Calu3 (cell line): Measurements from ENCODE around the gene PBLD. TPM values are rescaled to one million over a fixed set of nuclear protein-coding genes. Genes with fewer than 3 reads are reported as not detected.

ENCODE experiments used
- BruUV-seq: library from RNA; stranded (reverse); fragments of 400-500 nt; replicated peaks from 2 replicates; lab custom pipeline; 2021; lab: Mats Ljungman, UMichigan
- CTCF ChIA-PET: fragments of 300-600 bp; sonication (Branson Sonifier 250); formaldehyde crosslinking; loops from one replicate; lab custom pipeline; 2022; ENCODE audit warnings: antibody characterized with exemption; lab: Charles Lee
- DNase-seq: peaks from one replicate; pipeline ENCODE4 v3.0.0; 2022
- H3K27ac Mint-ChIP-seq: one replicate; pipeline ENCODE4 v1.8.0; 2022; ENCODE audit warnings: mixed read lengths; ENCODE audit not compliant: unreplicated experiment
- H3K27me3 Mint-ChIP-seq: one replicate; pipeline ENCODE4 v1.8.0; 2022; ENCODE audit warnings: mixed read lengths; ENCODE audit not compliant: unreplicated experiment
- H3K36me3 Mint-ChIP-seq: one replicate; pipeline ENCODE4 v1.8.0; 2022; ENCODE audit warnings: mild to moderate bottlenecking, moderate library complexity, mixed read lengths; ENCODE audit not compliant: insufficient read depth, unreplicated experiment
- H3K4me1 Mint-ChIP-seq: one replicate; pipeline ENCODE4 v1.8.0; 2022; ENCODE audit warnings: mild to moderate bottlenecking, low read depth, mixed read lengths; ENCODE audit not compliant: unreplicated experiment
- H3K4me3 Mint-ChIP-seq: one replicate; pipeline ENCODE4 v1.8.0; 2022; ENCODE audit warnings: mild to moderate bottlenecking, low read depth, moderate library complexity, mixed read lengths; ENCODE audit not compliant: unreplicated experiment
- H3K9me3 Mint-ChIP-seq: one replicate; pipeline ENCODE4 v1.8.0; 2022; ENCODE audit warnings: low read depth, mixed read lengths; ENCODE audit not compliant: unreplicated experiment
- CTCF ChIP-seq: fragments of 200-600 bp; IDR thresholded peaks from one replicate; pipeline ENCODE4 v1.8.0; 2022; ENCODE audit warnings: antibody characterized with exemption; ENCODE audit not compliant: unreplicated experiment
- intact Hi-C: fragments of 100-400 bp; cut with micrococcal nuclease; formaldehyde crosslinking; loops from one replicate; pipeline ENCODE4 v1.10.0; 2022; ENCODE audit not compliant: unreplicated experiment
- total RNA-seq: library from RNA; stranded (reverse); gene quantifications from 2 replicates; pipeline ENCODE4 v1.2.3, GENCODE V29; 2022

The PBLD gene
- total RNA-seq, 1 experiment from 2014 or later: 8.9 TPM

GRCh38 chr10:68239069-68239468, 93.7 kb downstream of the PBLD start:
- Mint-ChIP-seq H3K4me1 (no peaks in the 10 kb centered on the region), H3K36me3 (no peaks in the 10 kb centered on the region), H3K27ac (no peak overlapping the region), H3K4me3 (no peak overlapping the region), H3K9me3 (no peaks in the 10 kb centered on the region), H3K27me3 (peaks cover 18% of the 10 kb centered on the region)
- no peak for DNase-seq
- TF ChIP-seq CTCF: no peak
- CTCF ChIA-PET: interaction anchor here (0.7 kb wide), 1 partner anchor 20 kb away, joined by 5 read pairs; no protein-coding TSS in a partner anchor
- intact Hi-C loops: no loop called here
- no TSS peak for BruUV-seq

- Mint-ChIP-seq H3K9me3 (no peaks in the 10 kb centered on the region), H3K36me3 (no peaks in the 10 kb centered on the region), H3K4me1 (no peaks in the 10 kb centered on the region), H3K27me3 (peaks cover 20% of the 10 kb centered on the region), H3K27ac (no peak overlapping the region), H3K4me3 (no peak overlapping the region)
- CTCF ChIA-PET: interaction anchor here (0.7 kb wide), 1 partner anchor 20 kb away, joined by 5 read pairs; no protein-coding TSS in a partner anchor
- intact Hi-C loops: no loop called here
- no TSS peak for BruUV-seq
- DNase-seq: no peak
- TF ChIP-seq CTCF: no peak
These were observed 94.4 kb downstream of the PBLD start for GRCh38 chr10:68238371-68238770.

- TF ChIP-seq CTCF: no peak
- no peak overlapping the region for H3K4me3 Mint-ChIP-seq
- CTCF ChIA-PET: no interaction called here
- no peaks in the 10 kb centered on the region for H3K9me3 Mint-ChIP-seq
- peaks cover under 1% of the 10 kb centered on the region for H3K4me1 Mint-ChIP-seq
- intact Hi-C loops: no loop called here
- no peak overlapping the region for H3K27ac Mint-ChIP-seq
- no peak for DNase-seq
- no peaks in the 10 kb centered on the region for H3K36me3 Mint-ChIP-seq
- no TSS peak for BruUV-seq
- peaks cover 32% of the 10 kb centered on the region for H3K27me3 Mint-ChIP-seq
These were observed 95.6 kb downstream of the PBLD start for GRCh38 chr10:68237173-68237572.

- H3K36me3 Mint-ChIP-seq: peaks cover 16% of the 10 kb centered on the region
- TF ChIP-seq CTCF: no peak
These were observed 97.1 kb downstream of the PBLD start for GRCh38 chr10:68235581-68235980.

More at GRCh38 chr10:68235581-68235980, 97.1 kb downstream of the PBLD start:
- no TSS peak for BruUV-seq
- H3K9me3 Mint-ChIP-seq: no peaks in the 10 kb centered on the region
- intact Hi-C loops: no loop called here
- H3K4me1 Mint-ChIP-seq: peaks cover 8% of the 10 kb centered on the region
- no peak for DNase-seq
- H3K27ac Mint-ChIP-seq: no peak overlapping the region
- CTCF ChIA-PET: no interaction called here
- H3K27me3 Mint-ChIP-seq: peaks cover 29% of the 10 kb centered on the region
- no peak overlapping the region for H3K4me3 Mint-ChIP-seq
